NCI-H187 (cell line): ENCODE measurements around the gene ARHGAP15.

Experiments
- DNase-seq, 2 experiments: peaks; one replicate each; lab custom pipeline; 2025; lab: John Stamatoyannopoulos, UW

The ARHGAP15 gene

GRCh38 chr2:143771939-143772338, 642.7 kb downstream of the ARHGAP15 start:
- DNase-seq = no peak

GRCh38 chr2:143776526-143777297, 647.5 kb downstream of the ARHGAP15 start:
- DNase-seq = no peak

GRCh38 chr2:143779021-143779420, 649.8 kb downstream of the ARHGAP15 start:
- DNase-seq = no peak

GRCh38 chr2:143786026-143786765, 657.0 kb downstream of the ARHGAP15 start:
- DNase-seq = no peak

DNA sequence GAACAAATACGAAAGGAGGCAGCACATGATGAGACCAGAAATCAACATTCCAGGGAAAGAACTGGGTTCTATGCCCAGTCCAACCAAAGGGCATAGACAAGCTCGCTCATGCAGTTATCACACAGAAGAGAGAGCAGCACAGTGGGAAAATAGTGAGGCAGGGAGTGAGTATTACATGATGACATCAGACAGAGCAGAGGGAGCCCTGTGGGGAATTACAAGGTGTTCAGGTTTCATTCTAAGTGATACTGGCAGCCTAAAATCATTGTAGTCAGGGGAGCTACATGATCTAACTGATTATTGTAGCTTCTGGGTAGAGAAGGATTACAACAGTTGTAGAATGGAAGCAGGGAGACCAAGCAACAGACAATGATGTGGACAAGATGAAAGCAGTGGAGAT, 658.5 kb downstream of the ARHGAP15 start:
- no peak for DNase-seq

GRCh38 chr2:143792602-143793001, 663.4 kb downstream of the ARHGAP15 start:
- DNase-seq = no peak

- no peak for DNase-seq
These were observed 664.2 kb downstream of the ARHGAP15 start for GRCh38 chr2:143793381-143793780.

- no peak for DNase-seq
These were observed 666.8 kb downstream of the ARHGAP15 start for GRCh38 chr2:143796051-143796450.

DNA sequence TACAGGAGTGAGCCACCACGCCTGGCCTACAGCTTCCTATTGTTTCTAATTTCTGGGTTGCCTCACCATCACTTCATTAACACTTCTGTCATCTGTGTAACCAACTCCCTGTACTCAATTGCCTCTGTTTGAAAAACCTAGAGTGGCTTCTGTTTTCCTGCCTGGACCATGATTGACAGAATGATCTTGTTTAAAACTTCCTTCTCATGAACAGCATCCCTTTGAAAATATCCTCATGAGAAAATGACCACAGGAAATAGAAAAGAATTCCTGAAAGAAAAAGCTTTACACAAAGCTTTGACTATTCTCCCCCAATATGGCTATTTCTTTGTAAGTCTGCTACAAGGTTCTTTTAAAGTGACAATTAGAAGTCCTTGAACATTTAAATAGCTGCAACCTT, 672.3 kb downstream of the ARHGAP15 start:
- no peak for DNase-seq

DNA sequence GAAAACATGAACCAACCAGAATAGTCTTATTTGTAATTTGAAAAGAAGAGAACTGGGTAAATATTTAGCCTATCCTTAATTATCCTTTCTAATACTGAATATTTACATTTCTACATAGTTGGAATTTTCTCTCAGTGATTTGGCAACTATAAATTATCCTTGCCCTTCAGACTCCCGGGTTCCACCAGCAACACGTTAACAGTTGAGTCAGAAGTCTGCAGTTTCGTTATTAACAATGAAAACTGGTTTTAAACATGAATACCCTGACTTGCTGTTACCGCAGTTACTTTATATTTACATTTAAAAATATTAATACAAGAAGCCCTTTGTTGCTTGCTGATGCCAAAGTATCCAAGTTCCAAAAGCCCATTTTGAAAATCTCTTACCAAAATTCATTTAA, 673.0 kb downstream of the ARHGAP15 start:
- no peak for DNase-seq

GRCh38 chr2:143802871-143803650, 673.8 kb downstream of the ARHGAP15 start:
- no peak for DNase-seq

- no peak for DNase-seq
These were observed 674.7 kb downstream of the ARHGAP15 start for GRCh38 chr2:143803936-143804335.

- DNase-seq = no peak
These were observed 676.4 kb downstream of the ARHGAP15 start for GRCh38 chr2:143805666-143806065.

- no peak for DNase-seq
These were observed 678.0 kb downstream of the ARHGAP15 start for GRCh38 chr2:143807192-143807591.

- DNase-seq = no peak
These were observed 678.5 kb downstream of the ARHGAP15 start for GRCh38 chr2:143807671-143808070.

GRCh38 chr2:143808166-143808565, 678.9 kb downstream of the ARHGAP15 start:
- DNase-seq = no peak

GRCh38 chr2:143815082-143815481, 685.9 kb downstream of the ARHGAP15 start:
- DNase-seq = no peak

DNA sequence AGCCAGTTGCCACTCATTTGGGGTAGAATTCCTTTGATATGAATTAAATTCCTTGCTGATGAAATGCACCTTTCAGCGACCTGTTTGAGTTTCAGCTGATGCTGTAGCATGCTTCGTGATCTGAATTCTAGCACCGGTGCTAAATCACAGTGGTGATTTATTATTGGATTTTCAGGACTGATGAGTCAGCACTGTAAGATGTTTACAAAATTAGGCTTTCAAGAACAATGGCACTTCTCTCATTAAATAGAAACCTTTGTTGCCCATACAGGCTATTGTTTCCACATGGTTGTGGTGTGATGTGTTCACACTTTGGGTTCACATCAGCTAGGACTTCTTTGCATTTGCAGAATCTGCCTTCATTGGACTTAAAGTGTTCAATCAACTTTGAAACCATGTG, 687.7 kb downstream of the ARHGAP15 start:
- DNase-seq = no peak
